GM15510 (cell line): Measurements from ENCODE around the gene GSX2.

Experiments used
- POLR2A ChIP-seq: IDR thresholded peaks from 3 replicates; pipeline ENCODE4 v1.6.1; 2011; ENCODE audit warnings: borderline replicate concordance; ENCODE audit not compliant: insufficient read length; ENCODE audit errors: extremely low read depth

GSX2 gene

DNA sequence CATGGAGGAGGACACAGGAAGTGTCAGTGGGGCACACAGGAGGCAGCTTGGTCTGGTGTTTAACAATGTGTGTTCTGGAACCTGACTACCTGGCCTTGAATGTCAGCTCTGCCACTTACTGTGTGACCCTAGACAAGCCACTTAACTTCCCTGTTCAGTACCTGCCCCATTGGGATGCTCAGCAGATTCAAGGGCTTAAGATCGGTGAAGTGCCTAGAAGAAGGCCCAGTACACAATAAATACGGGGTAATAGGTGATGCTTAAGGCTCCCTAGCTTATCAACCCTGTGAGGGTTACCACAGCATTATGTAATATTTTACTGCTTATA, 33.9 kb upstream of the GSX2 start:
- no peak for TF ChIP-seq POLR2A

- no peak for TF ChIP-seq POLR2A
These were observed 33.2 kb upstream of the GSX2 start for GRCh38 chr4:54066718-54067129.

DNA sequence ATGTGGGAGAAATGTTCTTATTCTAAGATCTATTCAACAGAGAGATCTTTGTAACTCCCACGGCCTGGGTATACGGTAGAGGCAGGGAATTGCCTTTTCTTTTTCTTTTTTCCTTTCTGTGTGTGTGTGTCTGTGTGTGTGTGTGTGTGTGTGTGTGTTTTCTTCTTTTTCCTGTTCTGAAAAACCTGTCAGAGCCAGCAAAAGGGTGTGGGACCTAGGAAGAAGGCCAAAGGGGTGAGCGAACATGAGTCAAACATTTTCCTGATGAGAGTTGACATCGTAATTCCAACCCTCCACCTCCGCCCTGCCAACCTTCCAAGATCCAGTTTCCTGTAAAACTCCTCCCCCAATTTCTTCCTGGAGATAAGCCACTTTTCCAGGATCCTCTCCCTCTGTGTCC, 32.8 kb upstream of the GSX2 start:
- no peak for TF ChIP-seq POLR2A

DNA sequence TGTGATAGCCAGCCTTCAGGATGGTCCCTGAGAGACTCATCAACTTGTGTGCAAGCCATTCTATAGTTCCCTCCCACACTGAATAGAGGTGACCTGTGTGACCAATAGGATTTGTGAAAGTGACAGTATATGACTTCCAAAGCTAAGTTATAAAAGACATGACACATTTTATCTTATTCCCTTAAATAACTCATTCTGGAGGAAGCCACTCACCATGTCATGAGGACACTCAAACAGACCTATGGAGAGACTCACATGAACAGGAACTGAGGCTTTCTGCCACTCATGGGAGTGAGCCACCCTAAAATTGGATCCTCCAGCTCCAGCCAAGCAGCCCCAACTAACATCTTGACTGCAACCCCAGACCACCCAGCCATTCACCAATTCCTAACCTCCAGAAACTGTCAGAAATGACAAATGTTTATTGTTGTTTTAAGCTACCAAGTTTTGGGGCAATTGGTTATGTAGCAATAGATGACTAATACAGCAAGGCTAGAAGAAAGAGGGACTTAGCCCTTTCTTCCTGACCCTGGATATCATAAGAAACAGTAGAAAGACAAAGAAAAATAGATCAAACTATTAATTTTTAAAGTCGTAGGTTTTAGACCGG, 26.6 kb upstream of the GSX2 start:
- TF ChIP-seq POLR2A, result no peak

DNA sequence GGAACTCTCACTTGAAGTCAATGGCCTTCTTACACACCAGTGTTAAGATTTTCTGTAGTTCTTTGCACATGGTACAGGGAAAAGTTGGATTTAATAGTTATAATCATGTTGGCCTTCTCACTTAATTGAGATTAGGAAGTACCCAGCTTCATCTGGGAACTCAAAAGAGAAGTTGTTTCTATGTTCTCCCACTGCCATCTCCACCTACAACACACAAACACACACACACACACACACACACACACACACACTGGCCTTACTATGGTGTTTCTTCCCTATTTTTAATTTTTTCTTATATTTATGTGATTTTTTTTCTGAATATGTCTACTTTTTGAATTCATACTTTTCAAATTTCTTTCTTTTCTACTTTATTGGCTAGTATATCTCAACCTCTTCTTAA, 25.6 kb upstream of the GSX2 start:
- no peak for TF ChIP-seq POLR2A

GRCh38 chr4:54076673-54077072, 23.3 kb upstream of the GSX2 start:
- TF ChIP-seq POLR2A, result no peak

DNA sequence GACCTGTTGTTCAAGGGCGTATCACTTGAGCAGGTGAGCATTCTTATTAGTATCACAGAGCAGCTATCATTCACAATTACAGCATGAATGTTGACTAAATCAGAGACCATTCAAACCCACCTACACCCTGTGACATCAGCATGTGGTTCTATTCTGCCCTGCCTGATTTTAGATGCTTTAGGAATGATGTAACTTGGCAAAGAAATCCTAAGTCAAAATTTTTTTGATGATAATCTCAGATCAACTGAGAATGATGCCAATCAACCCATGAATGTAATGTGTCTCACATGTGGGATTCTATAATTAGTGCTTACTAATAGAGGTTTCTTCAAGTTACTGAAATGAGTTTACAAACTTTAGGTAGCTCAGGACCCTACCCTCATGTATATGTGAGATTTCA, 22.2 kb upstream of the GSX2 start:
- TF ChIP-seq POLR2A, result no peak

GRCh38 chr4:54082168-54082567, 17.8 kb upstream of the GSX2 start:
- no peak for TF ChIP-seq POLR2A

- TF ChIP-seq POLR2A, result no peak
These were observed 14.7 kb upstream of the GSX2 start for GRCh38 chr4:54085284-54085683.

DNA sequence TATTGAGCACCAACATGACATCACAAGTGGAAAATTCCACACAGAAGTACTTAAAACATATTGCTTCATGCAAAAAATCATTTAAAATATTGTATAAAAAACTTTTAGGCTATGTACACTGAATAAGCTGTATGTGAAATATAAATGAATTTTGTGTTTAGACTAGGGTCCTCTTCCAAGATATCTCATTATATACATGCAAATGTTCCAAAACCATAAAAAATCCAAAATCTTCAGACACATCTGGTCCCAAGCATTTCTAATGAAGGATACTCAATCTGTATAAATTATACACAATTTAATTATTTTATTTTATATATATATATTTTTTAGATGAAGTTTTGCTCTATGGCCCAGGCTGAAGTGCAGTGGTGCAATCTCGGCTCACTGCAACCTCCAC, 10.1 kb upstream of the GSX2 start:
- no peak for TF ChIP-seq POLR2A

DNA sequence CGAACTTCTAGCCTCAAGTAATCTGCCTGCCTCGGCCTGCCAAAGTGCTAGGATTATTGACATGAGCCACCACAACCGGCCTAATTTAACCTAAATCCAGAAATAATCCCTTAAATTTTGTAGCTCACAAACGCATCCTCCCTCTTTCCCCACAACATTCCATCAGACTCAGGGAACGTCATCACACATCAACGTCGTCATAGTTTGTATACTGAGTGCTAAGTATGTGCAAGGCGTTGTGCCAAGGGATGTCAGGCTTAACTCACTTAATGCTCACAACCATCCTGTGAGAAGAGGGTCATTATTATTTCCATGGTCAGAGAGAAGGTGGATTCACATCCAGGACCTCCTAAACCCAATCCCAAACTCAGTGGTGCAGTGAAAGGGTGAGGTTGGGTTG, 9.6 kb upstream of the GSX2 start:
- TF ChIP-seq POLR2A, result no peak

- TF ChIP-seq POLR2A, result no peak
These were observed 8.9 kb upstream of the GSX2 start for GRCh38 chr4:54090804-54091623.

DNA sequence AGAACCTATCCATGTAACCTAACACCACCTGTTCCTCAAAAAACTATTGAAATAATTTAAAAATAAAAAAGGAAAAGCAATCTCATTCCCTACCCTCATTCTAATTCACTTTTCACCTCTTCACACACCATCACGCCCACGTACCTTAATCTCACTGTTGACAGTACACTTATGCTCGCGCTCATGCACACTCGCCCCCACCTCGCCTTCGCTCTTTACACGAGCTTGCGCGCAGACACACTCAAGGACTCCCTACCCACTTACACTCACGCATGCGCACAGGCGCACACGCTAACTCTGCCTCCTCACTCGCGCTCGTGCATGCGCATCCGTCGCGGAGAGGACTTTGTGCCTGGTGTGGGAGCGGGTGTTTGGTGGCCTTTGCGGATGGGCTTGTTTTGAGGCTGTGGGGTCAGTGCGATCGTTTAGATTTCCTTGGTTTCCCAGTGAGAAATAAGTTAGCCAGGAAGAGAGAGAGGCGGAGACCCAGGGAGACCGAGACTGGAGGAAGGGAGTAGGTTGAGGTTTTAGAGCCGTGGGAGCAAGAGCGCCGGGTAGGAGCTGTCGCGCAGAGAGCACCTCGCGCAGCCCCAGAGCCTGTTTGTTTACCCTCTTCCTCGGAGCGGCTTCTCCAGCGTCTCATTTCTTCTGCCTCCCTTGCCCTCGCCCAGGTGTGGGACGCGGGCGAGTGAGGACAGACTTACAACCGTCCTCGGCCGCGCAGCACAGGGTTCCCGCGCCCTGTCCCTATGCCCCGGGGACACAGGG, 8.1 kb upstream of the GSX2 start:
- TF ChIP-seq POLR2A, result no peak

GRCh38 chr4:54092405-54093323, 7.3 kb upstream of the GSX2 start:
- TF ChIP-seq POLR2A, result no peak
